Muscle of back (tissue), 11 donors: ENCODE measurements around the gene KRT17. TPM values are rescaled to one million over a fixed set of nuclear protein-coding genes. Genes with fewer than 3 reads are reported as not detected.
"Not testable (repeated sequence)": the region's sequence is repeated elsewhere in the genome, so short reads cannot be mapped to it uniquely, and the experiment has no call there.

ENCODE experiments used
- DNase-seq, 3 donors: peaks; one replicate each; pipeline versions ENCODE4 v3.0.0 to v3.0.0-alpha.2; 2013
- polyA plus RNA-seq, 10 donors: library from polyadenylated mRNA; unstranded; fragments of 120-200 nt; gene quantifications; one replicate each; pipeline ENCODE4 v1.2.1, GENCODE V29; 2013; ENCODE audit not compliant: insufficient read length in 10 of 10

The KRT17 gene
- polyA plus RNA-seq, 10 donors: 0.46 to 228 (median 1.6) TPM

- DNase-seq: not testable (repeated sequence)
Measured at GRCh38 chr17:41621435-41621817, 2.9 kb downstream of the KRT17 start.

- no peak for DNase-seq
Measured at GRCh38 chr17:41620583-41621434, 3.6 kb downstream of the KRT17 start.

- DNase-seq: not testable (repeated sequence)
Measured at GRCh38 chr17:41619927-41620582, 4.3 kb downstream of the KRT17 start.

- no peak for DNase-seq
Measured at GRCh38 chr17:41619036-41619926, 5.1 kb downstream of the KRT17 start.

- DNase-seq: no peak
Measured at GRCh38 chr17:41618341-41619035, 5.9 kb downstream of the KRT17 start.

GRCh38 chr17:41617698-41618097 is 6.7 kb downstream of the KRT17 start:
- no peak for DNase-seq

- no peak for DNase-seq
Measured at GRCh38 chr17:41617136-41617535, 7.2 kb downstream of the KRT17 start.

- DNase-seq: not testable (repeated sequence)
Measured at GRCh38 chr17:41616486-41616885, 7.9 kb downstream of the KRT17 start.

GRCh38 chr17:41615454-41615853 is 8.9 kb downstream of the KRT17 start:
- no peak for DNase-seq

- not testable (repeated sequence) for DNase-seq
Measured at GRCh38 chr17:41614767-41615166, 9.6 kb downstream of the KRT17 start.

- no peak for DNase-seq
Measured at GRCh38 chr17:41614098-41614497, 10.3 kb downstream of the KRT17 start.

- DNase-seq: no peak
Measured at GRCh38 chr17:41613277-41614082, 10.9 kb downstream of the KRT17 start.

- not testable (repeated sequence) for DNase-seq
Measured at GRCh38 chr17:41612376-41613160, 11.8 kb downstream of the KRT17 start, which contains the start of gene KRT16. Gene KRT16, minus strand, starts transcription at chr17:41612767. Its CDS starts 79 bp downstream, at chr17:41612688.

- no peak for DNase-seq
Measured at GRCh38 chr17:41610965-41611640, 13.3 kb downstream of the KRT17 start.

GRCh38 chr17:41610061-41610517 is 14.3 kb downstream of the KRT17 start:
- DNase-seq: not testable (repeated sequence)

- DNase-seq: not testable (repeated sequence)
Measured at GRCh38 chr17:41606930-41607329, 17.4 kb downstream of the KRT17 start.

- no peak for DNase-seq
Measured at GRCh38 chr17:41602524-41602923, 21.9 kb downstream of the KRT17 start.

- no peak for DNase-seq
Measured at GRCh38 chr17:41600318-41600717, 24.1 kb downstream of the KRT17 start.

GRCh38 chr17:41599680-41600079 is 24.7 kb downstream of the KRT17 start:
- no peak for DNase-seq
